Fibroblast of pulmonary artery (primary cell): ENCODE data around the gene TCN2.

ENCODE experiments used
- DNase-seq: peaks from one replicate; pipeline ENCODE4 v3.0.0-alpha.2; 2010; ENCODE audit warnings: low read depth
- H3K4me3 ChIP-seq: replicated peaks from 2 replicates; pipeline ENCODE4 v1.5.1; 2011; ENCODE audit warnings: low read depth, mild to moderate bottlenecking, control low read depth, low read length, moderate library complexity
- CTCF ChIP-seq: IDR thresholded peaks from 2 replicates; pipeline ENCODE4 v1.5.1; 2011; ENCODE audit warnings: mild to moderate bottlenecking, control low read depth, low read length, inconsistent platforms; ENCODE audit errors: missing control alignments

Gene TCN2

GRCh38 chr22:30602049-30602448 lies 4.9 kb upstream of the TCN2 start:
- peak; percentile 53 for TF ChIP-seq CTCF
- peak; percentile 62 for DNase-seq

GRCh38 chr22:30603801-30604200 lies 3.2 kb upstream of the TCN2 start:
- no peak for TF ChIP-seq CTCF
- DNase-seq = no peak
- H3K4me3 ChIP-seq = no peak overlapping the region

More at GRCh38 chr22:30602049-30602448, 4.9 kb upstream of the TCN2 start:
- no peak overlapping the region for H3K4me3 ChIP-seq

GRCh38 chr22:30604723-30605122 lies 2.3 kb upstream of the TCN2 start:
- TF ChIP-seq CTCF = no peak
- H3K4me3 ChIP-seq = no peak overlapping the region

GRCh38 chr22:30605449-30606110 lies 1.4 kb upstream of the TCN2 start:
- peak; percentile 59 for DNase-seq
- TF ChIP-seq CTCF = peak; percentile 77
- peak overlapping the region; percentile 57 for H3K4me3 ChIP-seq

More at GRCh38 chr22:30604723-30605122, 2.3 kb upstream of the TCN2 start:
- DNase-seq = no peak

GRCh38 chr22:30607300-30607930 lies 441 bp downstream of the TCN2 start:
- DNase-seq = no peak
- H3K4me3 ChIP-seq = peak overlapping the region; percentile 57
- TF ChIP-seq CTCF = no peak

GRCh38 chr22:30607939-30608338 lies 965 bp downstream of the TCN2 start:
- TF ChIP-seq CTCF = no peak
- no peak for DNase-seq
- H3K4me3 ChIP-seq = peak overlapping the region; percentile 57
